ENCODE measurements around the gene MMP24. TPM values are rescaled to one million over a fixed set of nuclear protein-coding genes. Genes with fewer than 3 reads are reported as not detected.

Gene MMP24
- total RNA-seq, 5 donors from 2014 or later (not counting 1 experiment from before 2014, with no cell fraction given), result 0.15 to 0.49 (median 0.16) TPM; not detected in 2

DNA sequence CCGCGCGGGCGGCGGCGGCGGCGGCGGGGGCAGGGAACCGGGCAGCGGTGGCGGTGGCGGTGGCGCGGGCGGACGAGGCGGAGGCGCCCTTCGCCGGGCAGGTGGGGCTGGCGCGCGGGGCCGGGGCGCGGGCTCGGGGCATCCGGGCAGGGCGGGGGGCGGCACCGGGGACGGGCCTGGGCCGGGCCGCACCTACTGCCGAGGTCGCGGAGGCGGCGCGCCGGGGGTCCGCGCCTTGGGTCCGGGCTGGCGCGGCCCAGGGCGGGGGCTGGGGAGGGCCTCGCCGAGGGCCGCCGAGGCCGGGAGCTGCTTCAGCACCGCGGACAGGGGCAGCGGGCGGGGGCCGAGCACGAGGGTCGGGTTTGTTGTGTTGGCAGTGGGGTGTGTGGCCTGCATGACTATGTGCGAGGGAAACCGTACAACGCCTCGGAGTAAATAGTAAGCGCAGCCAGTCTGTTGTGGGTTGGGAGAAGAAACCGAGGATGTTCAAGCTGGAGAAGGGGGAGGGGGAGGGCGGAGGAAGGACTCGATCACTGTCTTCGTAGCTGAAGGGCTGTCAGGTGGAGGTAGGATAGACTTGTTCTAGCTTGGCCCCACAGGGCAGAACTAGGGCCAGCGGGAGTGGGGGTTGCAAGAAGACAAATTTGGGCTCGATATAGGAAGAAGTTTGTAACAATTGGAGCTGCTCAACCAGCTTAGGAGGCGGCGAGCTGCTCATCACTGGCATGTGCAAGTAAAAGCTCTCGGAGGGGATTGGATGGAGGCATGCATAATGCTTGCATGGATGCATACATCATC lies 593 bp downstream of the MMP24 start:
- Mint-ChIP-seq H3K27me3 (peaks cover 28 to 29% of the 10 kb centered on the region in 2 donors), H3K4me3 (peak overlapping the region; percentile 70 to 77 (median 72)), H3K36me3 (peaks cover 22% of the 10 kb centered on the region), H3K9me3 (peaks cover 0 to 6% (median 2%) of the 10 kb centered on the region in 3 donors), H3K27ac (peak overlapping the region in 1 of 2 donors; percentile 38), H3K4me1 (peaks cover 12 to 14% (median 14%) of the 10 kb centered on the region in 3 donors)
- Histone ChIP-seq H3K27me3 (replicated peaks in 1 of 2; ENCODE audit: control insufficient read depth in 2 of 2, extremely low read depth in 1 of 2, insufficient read depth in 2 of 2, low read length in 1 of 2) (peaks cover 6 to 18% of the 10 kb centered on the region in 2 experiments), H3K36me3 (ENCODE audit: control insufficient read depth in 2 of 2, extremely low read depth in 1 of 2, insufficient read depth in 1 of 2, low read length in 1 of 2) (no peaks in the 10 kb centered on the region), H3K4me1 (ENCODE audit: control insufficient read depth in 1 of 2, extremely low read depth in 1 of 2, insufficient read depth in 2 of 2, low read length in 2 of 2) (peaks cover 0 to 11% of the 10 kb centered on the region in 2 experiments), H3K27ac (ENCODE audit: low read length) (no peak overlapping the region), H3K9me3 (no peaks in the 10 kb centered on the region), H3K4me3 (ENCODE audit: control insufficient read depth in 1 of 2, extremely low read depth in 1 of 2, low read length in 1 of 2) (peak overlapping the region in 1 of 2 donors; percentile 11)
- 4% methylated on average over 71 of the region's 74 CpGs for WGBS (ENCODE audit: insufficient coverage)
- POLR2A ChIA-PET, result interaction anchor here in 1 of 2 donors (0.6 kb wide), 1 partner anchor 245 kb away, joined by 3 read pairs; no protein-coding TSS in a partner anchor
- CTCF ChIA-PET, result interaction anchor here in 1 of 2 donors (0.6 to 1.5 kb wide), 3 partner anchors 25 to 82 kb away, joined by 3 to 6 read pairs (median 4); no protein-coding TSS in a partner anchor
- peak; percentile 66 to 82 (median 75) for ATAC-seq (replicated peaks in 1 of 4)
- DNase-seq, result peak in 32 of 35 experiments; percentile 14 to 56 (median 32)

- Histone ChIP-seq H3K27ac (ENCODE audit: low read length) (no peak overlapping the region), H3K4me1 (ENCODE audit: control insufficient read depth in 1 of 2, extremely low read depth in 1 of 2, insufficient read depth in 2 of 2, low read length in 2 of 2) (no peaks in the 10 kb centered on the region), H3K27me3 (replicated peaks in 1 of 2; ENCODE audit: control insufficient read depth in 2 of 2, extremely low read depth in 1 of 2, insufficient read depth in 2 of 2, low read length in 1 of 2) (peaks cover 3% of the 10 kb centered on the region in 2 experiments), H3K36me3 (ENCODE audit: control insufficient read depth in 2 of 2, extremely low read depth in 1 of 2, insufficient read depth in 1 of 2, low read length in 1 of 2) (peaks cover 0 to 4% of the 10 kb centered on the region in 2 donors), H3K9me3 (no peaks in the 10 kb centered on the region), H3K4me3 (ENCODE audit: control insufficient read depth in 1 of 2, extremely low read depth in 1 of 2, low read length in 1 of 2) (no peak overlapping the region)
- ChIA-PET POLR2A (no interaction called here), CTCF (no interaction called here)
- DNase-seq (no peak), ATAC-seq (replicated peaks in 1 of 4) (no peak)
- no peak overlapping the region for H3K4me3 Mint-ChIP-seq
- H3K27ac Mint-ChIP-seq, result no peak overlapping the region
- peaks cover 0 to under 1% (median under 1%) of the 10 kb centered on the region in 3 donors for H3K4me1 Mint-ChIP-seq
- H3K9me3 Mint-ChIP-seq, result peaks cover 0 to 4% (median 0%) of the 10 kb centered on the region in 3 donors
- 67% methylated on average over 2 of the region's 2 CpGs for WGBS (ENCODE audit: insufficient coverage)
- H3K36me3 Mint-ChIP-seq, result peaks cover 49% of the 10 kb centered on the region
- H3K27me3 Mint-ChIP-seq, result peaks cover 16 to 19% of the 10 kb centered on the region in 2 donors
Measured at GRCh38 chr20:35232575-35232974, 6.1 kb downstream of the MMP24 start.

- no peaks in the 10 kb centered on the region for H3K4me1 Mint-ChIP-seq
- H3K27me3 ChIP-seq (replicated peaks in 1 of 2; ENCODE audit: control insufficient read depth in 2 of 2, extremely low read depth in 1 of 2, insufficient read depth in 2 of 2, low read length in 1 of 2), result peaks cover 0 to 8% of the 10 kb centered on the region in 2 experiments
- ChIA-PET CTCF (no interaction called here), POLR2A (no interaction called here)
- no peaks in the 10 kb centered on the region for H3K9me3 ChIP-seq
- no peaks in the 10 kb centered on the region for H3K9me3 Mint-ChIP-seq
- H3K27ac ChIP-seq (ENCODE audit: low read length), result no peak overlapping the region
- no peak for ATAC-seq (replicated peaks in 1 of 4)
- peaks cover 55% of the 10 kb centered on the region for H3K36me3 Mint-ChIP-seq
- H3K4me1 ChIP-seq (ENCODE audit: control insufficient read depth in 1 of 2, extremely low read depth in 1 of 2, insufficient read depth in 2 of 2, low read length in 2 of 2), result no peaks in the 10 kb centered on the region
- no peak for DNase-seq
- WGBS (ENCODE audit: insufficient coverage), result 89% methylated on average over 6 of the region's 6 CpGs
- peaks cover 0 to 4% of the 10 kb centered on the region in 2 donors for H3K36me3 ChIP-seq (ENCODE audit: control insufficient read depth in 2 of 2, extremely low read depth in 1 of 2, insufficient read depth in 1 of 2, low read length in 1 of 2)
- H3K4me3 ChIP-seq (ENCODE audit: control insufficient read depth in 1 of 2, extremely low read depth in 1 of 2, low read length in 1 of 2), result no peak overlapping the region
- H3K4me3 Mint-ChIP-seq, result no peak overlapping the region
- H3K27me3 Mint-ChIP-seq, result peaks cover 7% of the 10 kb centered on the region in 2 donors
- H3K27ac Mint-ChIP-seq, result no peak overlapping the region
Measured at GRCh38 chr20:35235881-35236280, 9.4 kb downstream of the MMP24 start.

- ATAC-seq (replicated peaks in 1 of 4) (no peak), DNase-seq (no peak)
- Mint-ChIP-seq H3K36me3 (peaks cover 45% of the 10 kb centered on the region), H3K27me3 (peaks cover 3 to 4% of the 10 kb centered on the region in 2 donors), H3K27ac (no peak overlapping the region), H3K4me1 (no peaks in the 10 kb centered on the region), H3K9me3 (no peaks in the 10 kb centered on the region), H3K4me3 (no peak overlapping the region)
- Histone ChIP-seq H3K27me3 (replicated peaks in 1 of 2; ENCODE audit: control insufficient read depth in 2 of 2, extremely low read depth in 1 of 2, insufficient read depth in 2 of 2, low read length in 1 of 2) (peaks cover 0 to 8% of the 10 kb centered on the region in 2 experiments), H3K4me1 (ENCODE audit: control insufficient read depth in 1 of 2, extremely low read depth in 1 of 2, insufficient read depth in 2 of 2, low read length in 2 of 2) (no peaks in the 10 kb centered on the region), H3K36me3 (ENCODE audit: control insufficient read depth in 2 of 2, extremely low read depth in 1 of 2, insufficient read depth in 1 of 2, low read length in 1 of 2) (peaks cover 0 to 7% of the 10 kb centered on the region in 2 donors), H3K4me3 (ENCODE audit: control insufficient read depth in 1 of 2, extremely low read depth in 1 of 2, low read length in 1 of 2) (no peak overlapping the region), H3K9me3 (no peaks in the 10 kb centered on the region), H3K27ac (ENCODE audit: low read length) (no peak overlapping the region)
- CTCF ChIA-PET, result no interaction called here
- POLR2A ChIA-PET, result no interaction called here
Measured at GRCh38 chr20:35237486-35237885, 11.0 kb downstream of the MMP24 start.

DNA sequence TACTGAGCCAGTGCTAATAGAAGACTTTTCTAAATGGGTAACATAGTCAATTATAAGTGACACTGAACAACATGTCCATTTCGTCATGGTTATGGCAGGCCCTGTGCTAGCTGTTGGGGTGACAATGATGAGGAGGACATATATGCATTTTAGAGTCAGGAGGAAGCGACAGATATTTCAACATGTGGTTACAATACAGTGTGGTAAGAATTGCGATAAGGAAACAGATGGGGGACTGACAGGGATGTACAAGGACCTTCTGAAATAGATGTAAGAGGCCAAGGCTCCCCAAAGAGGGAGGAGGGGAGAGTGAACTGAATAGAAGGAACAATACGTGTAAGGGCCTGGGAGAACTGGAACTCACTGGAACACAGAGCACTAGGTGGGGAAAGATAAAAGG lies 11.7 kb downstream of the MMP24 start:
- Histone ChIP-seq H3K27ac (ENCODE audit: low read length) (no peak overlapping the region), H3K4me1 (ENCODE audit: control insufficient read depth in 1 of 2, extremely low read depth in 1 of 2, insufficient read depth in 2 of 2, low read length in 2 of 2) (no peaks in the 10 kb centered on the region), H3K4me3 (ENCODE audit: control insufficient read depth in 1 of 2, extremely low read depth in 1 of 2, low read length in 1 of 2) (no peak overlapping the region), H3K27me3 (replicated peaks in 1 of 2; ENCODE audit: control insufficient read depth in 2 of 2, extremely low read depth in 1 of 2, insufficient read depth in 2 of 2, low read length in 1 of 2) (peaks cover 0 to 5% of the 10 kb centered on the region in 2 experiments), H3K9me3 (no peaks in the 10 kb centered on the region), H3K36me3 (ENCODE audit: control insufficient read depth in 2 of 2, extremely low read depth in 1 of 2, insufficient read depth in 1 of 2, low read length in 1 of 2) (peaks cover 0 to 7% of the 10 kb centered on the region in 2 donors)
- CTCF ChIA-PET, result no interaction called here
- H3K27me3 Mint-ChIP-seq, result peaks cover 3 to 4% of the 10 kb centered on the region in 2 donors
- H3K27ac Mint-ChIP-seq, result no peak overlapping the region
- H3K4me3 Mint-ChIP-seq, result no peak overlapping the region
- 80% methylated on average over 3 of the region's 4 CpGs for WGBS (ENCODE audit: insufficient coverage)
- H3K9me3 Mint-ChIP-seq, result no peaks in the 10 kb centered on the region
- ATAC-seq (replicated peaks in 1 of 4) (no peak), DNase-seq (no peak)
- POLR2A ChIA-PET, result no interaction called here
- peaks cover 42% of the 10 kb centered on the region for H3K36me3 Mint-ChIP-seq
- no peaks in the 10 kb centered on the region for H3K4me1 Mint-ChIP-seq

- WGBS (ENCODE audit: insufficient coverage), result no CpG with 5 or more reads among the region's 5 CpGs
- no peaks in the 10 kb centered on the region for H3K4me1 ChIP-seq (ENCODE audit: control insufficient read depth in 1 of 2, extremely low read depth in 1 of 2, insufficient read depth in 2 of 2, low read length in 2 of 2)
- no peaks in the 10 kb centered on the region for H3K4me1 Mint-ChIP-seq
- no peaks in the 10 kb centered on the region for H3K9me3 ChIP-seq
- POLR2A ChIA-PET, result no interaction called here
- H3K36me3 ChIP-seq (ENCODE audit: control insufficient read depth in 2 of 2, extremely low read depth in 1 of 2, insufficient read depth in 1 of 2, low read length in 1 of 2), result peaks cover 0 to 7% of the 10 kb centered on the region in 2 donors
- peaks cover 3 to 4% of the 10 kb centered on the region in 2 donors for H3K27me3 Mint-ChIP-seq
- H3K27ac Mint-ChIP-seq, result no peak overlapping the region
- no peaks in the 10 kb centered on the region for H3K9me3 Mint-ChIP-seq
- no peak overlapping the region for H3K4me3 ChIP-seq (ENCODE audit: control insufficient read depth in 1 of 2, extremely low read depth in 1 of 2, low read length in 1 of 2)
- CTCF ChIA-PET, result no interaction called here
- DNase-seq (no peak), ATAC-seq (replicated peaks in 1 of 4) (no peak)
- no peak overlapping the region for H3K4me3 Mint-ChIP-seq
- peaks cover 42% of the 10 kb centered on the region for H3K36me3 Mint-ChIP-seq
- H3K27me3 ChIP-seq (replicated peaks in 1 of 2; ENCODE audit: control insufficient read depth in 2 of 2, extremely low read depth in 1 of 2, insufficient read depth in 2 of 2, low read length in 1 of 2), result peaks cover 0 to 5% of the 10 kb centered on the region in 2 experiments
- H3K27ac ChIP-seq (ENCODE audit: low read length), result no peak overlapping the region
Measured at GRCh38 chr20:35238735-35239134, 12.2 kb downstream of the MMP24 start.

Data from T-cell (primary cell).